GM19025 (cell line): ENCODE data around the gene MBTPS2.
"Not testable (repeated sequence)": the region's sequence is repeated elsewhere in the genome, so short reads cannot be mapped to it uniquely, and the experiment has no call there.

Experiments
- ATAC-seq: cut with Tn5 transposase; IDR thresholded peaks from one replicate; pipeline ENCODE4 v1.9.1; 2021; ENCODE audit warnings: mild to moderate bottlenecking, low read depth, moderate library complexity; ENCODE audit not compliant: unreplicated experiment

MBTPS2 gene

DNA sequence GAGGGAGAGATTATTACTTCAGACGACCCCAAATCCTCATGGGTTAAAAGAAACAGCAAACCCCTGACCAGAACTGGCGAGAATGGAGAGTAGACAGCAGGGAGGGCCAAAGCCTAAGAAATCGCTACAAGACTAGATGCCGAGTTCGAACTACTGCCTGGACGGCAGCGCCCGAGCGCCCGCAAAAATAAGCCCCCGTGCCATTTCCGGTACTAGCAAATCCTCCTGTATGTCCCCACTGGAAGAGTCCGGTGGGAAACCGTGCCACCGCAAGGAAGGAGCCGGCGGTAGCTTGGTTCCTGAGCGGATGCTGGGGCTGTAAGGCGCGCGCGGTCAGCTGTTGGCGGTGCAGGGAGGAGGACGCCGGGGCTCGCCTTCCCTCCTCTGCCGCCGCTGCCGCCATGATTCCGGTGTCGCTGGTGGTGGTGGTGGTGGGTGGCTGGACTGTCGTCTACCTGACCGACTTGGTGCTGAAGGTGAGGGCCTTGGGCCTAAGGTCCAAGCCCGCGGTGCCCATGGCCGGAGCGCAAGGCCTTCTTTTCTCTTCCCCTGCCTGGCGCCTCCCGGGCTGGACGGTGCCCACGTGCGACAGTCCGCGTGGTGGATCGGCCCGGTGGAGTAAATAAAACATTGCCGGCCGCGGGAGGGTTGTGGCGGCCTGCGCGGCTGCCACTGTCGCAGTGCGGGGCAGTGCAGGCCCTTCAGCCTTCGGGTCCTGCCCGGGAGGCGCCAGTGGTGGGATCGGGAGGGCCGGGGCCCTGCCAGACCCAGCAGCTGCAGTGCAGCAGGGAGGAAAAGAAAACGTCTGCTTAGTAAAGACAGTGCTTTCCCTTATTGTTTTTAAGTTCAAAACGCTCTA is at the start of gene MBTPS2:
Gene MBTPS2 (plus strand): TSS at position 284 of the 859 bp plus-strand sequence. CDS start 118 bp downstream, at position 402.
- ATAC-seq, result peak; percentile 82

- peak; percentile 64 for ATAC-seq
Measured at GRCh38 chrX:21798677-21799219, 40.7 kb upstream of the MBTPS2 start.

DNA sequence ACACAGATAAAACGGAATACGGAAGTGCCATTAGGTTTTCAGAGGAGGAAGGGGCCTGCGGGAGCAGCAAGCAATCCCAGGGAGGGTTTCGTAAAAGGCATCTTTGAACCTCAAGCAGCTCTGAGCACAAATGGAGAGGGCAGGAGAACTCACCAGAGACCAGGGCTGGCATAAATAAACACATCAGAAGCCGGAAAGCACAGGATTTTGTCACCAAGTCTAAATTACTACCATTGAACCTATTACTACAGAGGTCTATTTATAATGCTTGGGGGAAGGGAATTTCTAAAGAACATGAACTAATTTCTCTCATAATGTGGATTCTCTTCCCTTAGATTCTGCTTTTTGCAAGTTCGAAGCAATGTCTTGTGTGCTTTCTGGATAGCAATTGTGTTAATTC is 39.6 kb upstream of the MBTPS2 start:
- no peak for ATAC-seq

DNA sequence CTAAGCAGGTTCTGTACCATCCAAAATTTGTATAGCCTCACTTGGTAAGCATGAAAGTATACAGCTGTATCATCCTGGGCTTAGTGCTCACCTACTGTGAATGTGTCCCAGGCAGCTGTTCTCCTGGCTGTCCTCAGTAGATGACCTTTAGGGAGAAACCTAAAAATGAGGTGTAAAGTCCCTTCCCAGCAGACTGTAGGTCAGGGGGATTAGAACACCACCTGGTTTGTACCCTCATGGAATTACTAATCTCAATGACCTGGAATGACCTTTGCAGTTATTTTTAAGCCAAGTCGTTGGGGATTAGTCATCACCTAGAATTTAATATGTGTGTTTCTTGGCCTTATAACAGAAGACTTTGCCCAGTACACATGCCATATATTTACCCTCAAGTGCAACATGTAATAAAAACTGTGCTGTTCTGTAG is 39.1 kb upstream of the MBTPS2 start:
- peak; percentile 54 for ATAC-seq

- no peak for ATAC-seq
Measured at GRCh38 chrX:21802054-21802670, 37.3 kb upstream of the MBTPS2 start.

DNA sequence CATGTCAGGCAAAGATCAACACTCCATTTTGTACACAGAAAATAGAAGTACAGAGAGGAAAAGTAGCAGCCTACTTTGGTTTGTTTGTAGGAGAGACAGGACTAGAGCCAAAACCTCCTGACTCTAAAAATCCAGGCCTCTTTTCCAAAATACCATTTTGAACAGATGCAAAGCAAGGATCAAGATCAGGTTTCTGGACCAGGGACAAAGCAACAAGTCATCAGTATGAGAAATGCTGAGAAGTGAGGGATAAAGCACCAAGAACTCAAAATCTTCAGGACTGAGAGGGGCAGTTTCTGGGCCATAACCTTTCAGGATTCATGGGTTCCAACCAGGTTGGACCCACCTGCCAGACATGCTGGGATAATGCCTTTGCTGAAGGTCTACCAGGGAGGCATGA is 36.6 kb upstream of the MBTPS2 start:
- ATAC-seq, result no peak

GRCh38 chrX:21806691-21807090 is 32.7 kb upstream of the MBTPS2 start:
- ATAC-seq, result no peak

GRCh38 chrX:21811832-21812231 is 27.6 kb upstream of the MBTPS2 start:
- ATAC-seq, result no peak

GRCh38 chrX:21812628-21813027 is 26.8 kb upstream of the MBTPS2 start:
- no peak for ATAC-seq

- no peak for ATAC-seq
Measured at GRCh38 chrX:21813612-21814368, 25.6 kb upstream of the MBTPS2 start.

- no peak for ATAC-seq
Measured at GRCh38 chrX:21816136-21816535, 23.3 kb upstream of the MBTPS2 start.

DNA sequence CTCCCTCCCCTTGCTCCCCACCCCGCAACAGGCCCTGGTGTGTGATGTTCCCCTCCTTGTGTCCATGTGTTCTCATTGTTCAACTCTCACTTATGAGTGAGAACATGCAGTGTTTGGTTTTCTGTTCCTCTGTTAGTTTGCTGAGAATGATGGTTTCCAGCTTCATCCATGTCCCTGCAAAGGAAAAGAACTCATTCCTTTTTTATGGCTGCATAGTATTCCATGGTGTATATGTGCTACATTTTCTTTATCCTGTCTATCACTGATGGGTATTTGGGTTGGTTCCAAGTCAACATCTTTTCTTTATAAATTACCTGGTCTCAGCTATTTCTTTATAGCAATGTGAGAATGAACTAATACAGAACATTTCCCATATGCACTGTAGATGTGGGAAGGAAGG is 19.2 kb upstream of the MBTPS2 start:
- ATAC-seq, result not testable (repeated sequence)

DNA sequence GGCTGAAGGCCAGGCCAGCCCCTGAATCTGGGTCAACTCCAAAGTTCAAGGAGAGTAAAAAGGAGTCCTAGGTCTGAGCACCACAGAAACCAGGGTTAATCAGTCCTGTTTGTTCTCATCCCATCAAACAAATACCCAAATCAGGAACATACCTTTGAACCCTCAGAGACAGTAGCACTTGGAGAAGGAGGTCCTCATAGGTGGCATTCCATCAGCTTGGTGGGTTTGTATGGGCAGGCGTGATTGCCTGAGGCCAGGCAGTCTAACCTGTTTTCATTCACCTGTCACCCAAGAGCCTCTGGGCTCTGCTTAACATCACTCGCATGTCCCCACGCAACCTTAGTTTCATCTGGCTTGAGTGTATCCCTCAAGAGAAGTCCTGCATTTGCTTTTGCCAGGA is 17.5 kb upstream of the MBTPS2 start:
- ATAC-seq, result no peak

GRCh38 chrX:21831496-21831895 is 7.9 kb upstream of the MBTPS2 start:
- no peak for ATAC-seq

- ATAC-seq, result no peak
Measured at GRCh38 chrX:21837056-21837455, 2.4 kb upstream of the MBTPS2 start.

GRCh38 chrX:21838937-21839333 is 482 bp upstream of the MBTPS2 start:
- no peak for ATAC-seq

DNA sequence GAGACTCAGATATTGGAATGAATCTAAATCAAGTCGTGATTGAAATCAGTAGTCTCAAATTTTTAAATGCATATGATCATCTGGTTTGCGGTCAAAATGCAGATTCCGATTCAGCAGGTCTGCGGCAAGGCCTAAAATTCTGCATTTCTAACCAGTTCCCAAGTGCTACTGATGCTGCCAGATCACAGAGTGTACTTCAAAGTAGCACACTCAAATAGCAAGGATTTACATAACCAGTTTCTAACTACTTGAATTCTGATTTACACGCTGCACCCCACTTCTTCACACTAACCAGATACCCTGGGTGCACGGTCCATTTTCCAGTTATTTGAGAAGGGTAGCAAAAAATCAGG is 752 bp downstream of the MBTPS2 start:
- peak; percentile 9 for ATAC-seq

DNA sequence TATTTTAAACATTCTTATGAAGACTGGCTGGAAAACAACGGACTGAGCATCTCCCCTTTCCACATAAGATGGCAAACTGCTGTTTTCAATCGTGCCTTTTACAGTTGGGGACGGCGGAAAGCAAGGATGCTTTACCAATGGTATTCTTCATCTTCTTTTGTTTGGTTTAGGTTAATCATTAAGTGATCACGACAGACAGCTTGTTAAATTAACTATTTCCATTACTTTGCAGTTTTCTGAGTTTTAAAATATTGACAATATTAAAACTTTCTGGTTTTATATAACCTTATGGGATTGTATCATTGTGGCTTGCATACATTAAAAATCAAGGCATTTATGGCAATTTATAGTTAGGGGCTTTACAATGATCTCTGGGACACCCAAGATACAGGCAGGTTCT is 3.8 kb downstream of the MBTPS2 start:
- ATAC-seq, result no peak

GRCh38 chrX:21845096-21845495 is 5.7 kb downstream of the MBTPS2 start:
- ATAC-seq, result no peak

DNA sequence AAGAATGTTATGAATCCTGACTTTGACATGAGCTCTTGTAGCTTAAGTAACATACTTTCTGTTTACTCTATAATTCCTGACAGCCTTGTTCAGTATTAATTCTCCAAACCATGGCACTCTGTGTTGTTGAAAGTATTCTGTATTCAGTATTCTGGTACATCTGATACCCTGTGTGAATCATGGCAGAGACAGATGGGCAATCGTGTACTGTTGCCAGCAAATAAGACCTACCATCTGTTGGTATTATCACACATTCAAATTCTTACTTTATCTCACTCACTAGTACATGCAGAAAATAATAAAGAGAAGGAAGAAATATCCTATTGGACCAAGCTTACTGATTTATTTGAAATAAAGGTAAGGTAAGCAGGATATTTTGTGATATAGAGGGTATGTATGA is 7.9 kb downstream of the MBTPS2 start:
- ATAC-seq, result no peak

- no peak for ATAC-seq
Measured at GRCh38 chrX:21853578-21853977, 14.2 kb downstream of the MBTPS2 start.
